ENCODE results near the gene CACNA1B. TPM values are rescaled to one million over a fixed set of nuclear protein-coding genes. Genes with fewer than 3 reads are reported as not detected.

The CACNA1B gene
- total and polyA plus RNA-seq, 2 of the 13 experiments (the other 11 are each of a cell fraction or from before 2014, with no cell fraction given), result under 0.01 to 0.04 TPM

DNA sequence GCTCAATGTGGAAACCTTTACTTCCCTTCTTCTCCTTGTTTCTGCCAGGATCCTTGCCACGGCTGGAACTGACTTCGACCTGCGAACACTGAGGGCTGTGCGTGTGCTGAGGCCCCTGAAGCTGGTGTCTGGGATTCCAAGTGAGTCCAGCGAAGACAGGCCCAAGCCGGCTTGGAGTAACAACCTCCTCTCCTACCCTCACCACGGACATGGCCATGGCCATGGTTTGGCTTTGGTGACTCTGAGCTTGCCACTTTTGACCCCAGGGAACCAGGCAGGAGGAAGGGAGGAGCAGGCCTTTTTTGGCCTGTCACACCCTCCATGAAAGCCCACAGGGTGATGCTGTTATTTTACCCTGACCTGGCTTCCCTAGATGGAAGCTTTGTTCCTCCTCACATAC, 35.5 kb downstream of the CACNA1B start:
- FAIRE-seq (no peak), ATAC-seq (no peak), DNase-seq (ENCODE audit: low spot score) (no peak)
- no peak overlapping the region for H3K27ac ChIP-seq (ENCODE audit: extremely low read length, insufficient read depth, low read length)
- no peak overlapping the region for H3K9ac ChIP-seq (ENCODE audit: insufficient read depth, low read depth, low read length)
- no peaks in the 10 kb centered on the region for H3K4me1 ChIP-seq (ENCODE audit: insufficient read depth, low read length)
- in situ Hi-C loops (cut with HindIII; ENCODE audit: extremely low pct_ligation_motif_present, low pct_unique_long_range_greater_than_20kb) (no loop called here), intact Hi-C loops (cut with micrococcal nuclease; ENCODE audit: unreplicated experiment) (no loop called here)
- H3K36me3 ChIP-seq (replicated peaks in 1 of 2; ENCODE audit: control insufficient read depth in 1 of 2, insufficient read depth in 2 of 2, low read length in 2 of 2), result no peaks in the 10 kb centered on the region
- TF ChIP-seq ZNF569 (CRISPR knock-in tag; IDR thresholded peaks at IDR 0.05; ENCODE audit: borderline replicate concordance) (no peak), SCMH1 (CRISPR knock-in tag; IDR thresholded peaks at IDR 0.05; ENCODE audit: borderline replicate concordance) (no peak), ZNF3 (CRISPR knock-in tag; IDR thresholded peaks at IDR 0.05) (no peak), ZNF350 (CRISPR knock-in tag; IDR thresholded peaks at IDR 0.05; ENCODE audit: borderline replicate concordance, low read depth) (no peak), ZNF816 (CRISPR knock-in tag; IDR thresholded peaks at IDR 0.05; ENCODE audit: borderline replicate concordance) (no peak), ZNF550 (CRISPR knock-in tag; IDR thresholded peaks at IDR 0.05; ENCODE audit: borderline replicate concordance) (no peak), EP300 (IDR thresholded peaks at IDR 0.05; ENCODE audit: low read depth in 2 of 2, low read length in 2 of 2) (no peak), EP300 (CRISPR knock-in tag; IDR thresholded peaks at IDR 0.05; ENCODE audit: borderline replicate concordance) (no peak)
- TF ChIP-seq, protein P1, sequence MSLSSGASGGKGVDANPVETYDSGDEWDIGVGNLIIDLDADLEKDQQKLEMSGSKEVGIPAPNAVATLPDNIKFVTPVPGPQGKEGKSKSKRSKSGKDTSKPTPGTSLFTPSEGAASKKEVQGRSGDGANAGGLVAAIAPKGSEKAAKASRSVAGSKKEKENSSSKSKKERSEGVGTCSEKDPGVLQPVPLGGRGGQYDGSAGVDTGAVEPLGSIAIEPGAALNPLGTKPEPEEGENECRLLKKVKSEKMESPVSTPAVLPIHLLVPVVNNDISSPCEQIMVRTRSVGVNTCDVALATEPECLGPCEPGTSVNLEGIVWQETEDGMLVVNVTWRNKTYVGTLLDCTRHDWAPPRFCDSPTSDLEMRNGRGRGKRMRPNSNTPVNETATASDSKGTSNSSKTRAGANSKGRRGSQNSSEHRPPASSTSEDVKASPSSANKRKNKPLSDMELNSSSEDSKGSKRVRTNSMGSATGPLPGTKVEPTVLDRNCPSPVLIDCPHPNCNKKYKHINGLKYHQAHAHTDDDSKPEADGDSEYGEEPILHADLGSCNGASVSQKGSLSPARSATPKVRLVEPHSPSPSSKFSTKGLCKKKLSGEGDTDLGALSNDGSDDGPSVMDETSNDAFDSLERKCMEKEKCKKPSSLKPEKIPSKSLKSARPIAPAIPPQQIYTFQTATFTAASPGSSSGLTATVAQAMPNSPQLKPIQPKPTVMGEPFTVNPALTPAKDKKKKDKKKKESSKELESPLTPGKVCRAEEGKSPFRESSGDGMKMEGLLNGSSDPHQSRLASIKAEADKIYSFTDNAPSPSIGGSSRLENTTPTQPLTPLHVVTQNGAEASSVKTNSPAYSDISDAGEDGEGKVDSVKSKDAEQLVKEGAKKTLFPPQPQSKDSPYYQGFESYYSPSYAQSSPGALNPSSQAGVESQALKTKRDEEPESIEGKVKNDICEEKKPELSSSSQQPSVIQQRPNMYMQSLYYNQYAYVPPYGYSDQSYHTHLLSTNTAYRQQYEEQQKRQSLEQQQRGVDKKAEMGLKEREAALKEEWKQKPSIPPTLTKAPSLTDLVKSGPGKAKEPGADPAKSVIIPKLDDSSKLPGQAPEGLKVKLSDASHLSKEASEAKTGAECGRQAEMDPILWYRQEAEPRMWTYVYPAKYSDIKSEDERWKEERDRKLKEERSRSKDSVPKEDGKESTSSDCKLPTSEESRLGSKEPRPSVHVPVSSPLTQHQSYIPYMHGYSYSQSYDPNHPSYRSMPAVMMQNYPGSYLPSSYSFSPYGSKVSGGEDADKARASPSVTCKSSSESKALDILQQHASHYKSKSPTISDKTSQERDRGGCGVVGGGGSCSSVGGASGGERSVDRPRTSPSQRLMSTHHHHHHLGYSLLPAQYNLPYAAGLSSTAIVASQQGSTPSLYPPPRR (CRISPR knock-in tag; IDR thresholded peaks at IDR 0.05; ENCODE audit: borderline replicate concordance), result no peak
- TF ChIP-seq, protein P2, sequence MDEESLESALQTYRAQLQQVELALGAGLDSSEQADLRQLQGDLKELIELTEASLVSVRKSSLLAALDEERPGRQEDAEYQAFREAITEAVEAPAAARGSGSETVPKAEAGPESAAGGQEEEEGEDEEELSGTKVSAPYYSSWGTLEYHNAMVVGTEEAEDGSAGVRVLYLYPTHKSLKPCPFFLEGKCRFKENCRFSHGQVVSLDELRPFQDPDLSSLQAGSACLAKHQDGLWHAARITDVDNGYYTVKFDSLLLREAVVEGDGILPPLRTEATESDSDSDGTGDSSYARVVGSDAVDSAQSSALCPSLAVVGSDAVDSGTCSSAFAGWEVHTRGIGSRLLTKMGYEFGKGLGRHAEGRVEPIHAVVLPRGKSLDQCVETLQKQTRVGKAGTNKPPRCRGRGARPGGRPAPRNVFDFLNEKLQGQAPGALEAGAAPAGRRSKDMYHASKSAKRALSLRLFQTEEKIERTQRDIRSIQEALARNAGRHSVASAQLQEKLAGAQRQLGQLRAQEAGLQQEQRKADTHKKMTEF (CRISPR knock-in tag; IDR thresholded peaks at IDR 0.05), result no peak
- TF ChIP-seq, protein P3, sequence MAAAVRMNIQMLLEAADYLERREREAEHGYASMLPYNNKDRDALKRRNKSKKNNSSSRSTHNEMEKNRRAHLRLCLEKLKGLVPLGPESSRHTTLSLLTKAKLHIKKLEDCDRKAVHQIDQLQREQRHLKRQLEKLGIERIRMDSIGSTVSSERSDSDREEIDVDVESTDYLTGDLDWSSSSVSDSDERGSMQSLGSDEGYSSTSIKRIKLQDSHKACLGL (CRISPR knock-in tag; IDR thresholded peaks at IDR 0.05), result no peak
- ChIA-PET POLR2A (no interaction called here), CTCF (ENCODE audit: low intra/inter-chr PET ratio, low total read pairs) (no interaction called here)
- H3K9me3 ChIP-seq (ENCODE audit: low read length), result no peaks in the 10 kb centered on the region
- peaks cover 8 to 28% of the 10 kb centered on the region in 2 experiments; a peak in 4 of 5 replicates for H3K27me3 ChIP-seq (ENCODE audit: control insufficient read depth in 1 of 2, insufficient read depth in 2 of 2, low read length in 2 of 2)
- no peak overlapping the region for H3K4me2 ChIP-seq (ENCODE audit: low read depth, low read length)
- no peaks in the 10 kb centered on the region for H3K79me2 ChIP-seq (ENCODE audit: insufficient read depth, low read length)
- H2AFZ ChIP-seq (ENCODE audit: low read length), result no peak overlapping the region
- WGBS (ENCODE audit: low lambda C conversion rate), result 17% methylated on average over 5 of the region's 7 CpGs
- BruUV-seq (replicated peaks), result no TSS peak
- no peak overlapping the region for H3K4me3 ChIP-seq (replicated peaks in 1 of 3; ENCODE audit: insufficient read depth in 1 of 3, low read depth in 2 of 3, low read length in 3 of 3)
- H4K20me1 ChIP-seq (ENCODE audit: insufficient read depth, low read length), result no peaks in the 10 kb centered on the region

Data from HepG2 (cell line).